HEK293 (cell line): ENCODE measurements around the gene RHCG.

Experiments used
- KLF16 ChIP-seq: fragments of 450-650 bp; formaldehyde crosslinking; IDR thresholded peaks from 2 replicates; pipeline ENCODE4 v1.5.1; 2017; ENCODE audit warnings: missing biosample characterization, missing genetic modification characterization
- OSR2 ChIP-seq: fragments of 450-650 bp; formaldehyde crosslinking; IDR thresholded peaks from 2 replicates; pipeline ENCODE4 v1.5.1; 2016; ENCODE audit warnings: missing biosample characterization, missing genetic modification characterization
- SETDB1 ChIP-seq: IDR thresholded peaks from one replicate; pipeline ENCODE4 v1.6.1; 2017; ENCODE audit warnings: mild to moderate bottlenecking, low read length, moderate library complexity, mixed read lengths; ENCODE audit not compliant: insufficient read length
- ZNF174 ChIP-seq: fragments of 450-650 bp; formaldehyde crosslinking; IDR thresholded peaks from 2 replicates; pipeline ENCODE4 v1.5.0; 2017; ENCODE audit warnings: missing biosample characterization, mild to moderate bottlenecking, missing genetic modification characterization
- ZNF311 ChIP-seq: fragments of 450-650 bp; formaldehyde crosslinking; IDR thresholded peaks from 2 replicates; pipeline ENCODE4 v1.5.1; 2017; ENCODE audit warnings: missing biosample characterization, missing genetic modification characterization, borderline replicate concordance
- ZNF350 ChIP-seq: fragments of 450-650 bp; formaldehyde crosslinking; IDR thresholded peaks from 2 replicates; pipeline ENCODE4 v1.5.0; 2017; ENCODE audit warnings: missing biosample characterization, mild to moderate bottlenecking, missing genetic modification characterization
- ZNF510 ChIP-seq: fragments of 450-650 bp; formaldehyde crosslinking; IDR thresholded peaks from 2 replicates; pipeline ENCODE4 v1.5.1; 2018; ENCODE audit warnings: mild to moderate bottlenecking, missing genetic modification characterization, missing biosample characterization; ENCODE audit not compliant: insufficient replicate concordance
- TF ChIP-seq, protein P1 (sequence below): fragments of 450-650 bp; formaldehyde crosslinking; IDR thresholded peaks from 2 replicates; pipeline ENCODE4 v1.5.1; 2016; ENCODE audit warnings: missing biosample characterization, missing genetic modification characterization
- TF ChIP-seq, protein P2 (sequence below): fragments of 450-650 bp; formaldehyde crosslinking; IDR thresholded peaks from 2 replicates; pipeline ENCODE4 v1.5.1; 2016; ENCODE audit warnings: missing biosample characterization, missing genetic modification characterization

DNA sequence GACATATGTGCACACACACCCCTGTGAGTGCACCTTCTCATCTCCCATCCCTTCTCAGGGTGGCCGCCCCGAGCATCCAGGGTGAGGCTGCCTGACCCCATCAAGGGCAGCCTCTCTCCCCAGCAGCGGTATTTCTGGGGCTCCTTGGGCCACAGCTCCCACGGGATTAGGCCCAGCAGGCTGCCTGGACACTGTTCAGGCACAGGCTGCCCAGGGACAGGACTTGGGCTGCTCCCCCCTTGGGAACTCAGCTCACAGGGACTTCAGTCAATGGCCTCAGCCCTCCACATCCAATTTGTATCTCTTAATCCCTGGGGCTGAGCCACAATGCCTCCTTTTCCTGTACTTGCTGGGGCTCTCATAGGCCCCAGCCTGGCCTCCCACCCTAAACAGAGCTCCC lies 35.0 kb downstream of the RHCG start:
- TF ChIP-seq, protein P1, sequence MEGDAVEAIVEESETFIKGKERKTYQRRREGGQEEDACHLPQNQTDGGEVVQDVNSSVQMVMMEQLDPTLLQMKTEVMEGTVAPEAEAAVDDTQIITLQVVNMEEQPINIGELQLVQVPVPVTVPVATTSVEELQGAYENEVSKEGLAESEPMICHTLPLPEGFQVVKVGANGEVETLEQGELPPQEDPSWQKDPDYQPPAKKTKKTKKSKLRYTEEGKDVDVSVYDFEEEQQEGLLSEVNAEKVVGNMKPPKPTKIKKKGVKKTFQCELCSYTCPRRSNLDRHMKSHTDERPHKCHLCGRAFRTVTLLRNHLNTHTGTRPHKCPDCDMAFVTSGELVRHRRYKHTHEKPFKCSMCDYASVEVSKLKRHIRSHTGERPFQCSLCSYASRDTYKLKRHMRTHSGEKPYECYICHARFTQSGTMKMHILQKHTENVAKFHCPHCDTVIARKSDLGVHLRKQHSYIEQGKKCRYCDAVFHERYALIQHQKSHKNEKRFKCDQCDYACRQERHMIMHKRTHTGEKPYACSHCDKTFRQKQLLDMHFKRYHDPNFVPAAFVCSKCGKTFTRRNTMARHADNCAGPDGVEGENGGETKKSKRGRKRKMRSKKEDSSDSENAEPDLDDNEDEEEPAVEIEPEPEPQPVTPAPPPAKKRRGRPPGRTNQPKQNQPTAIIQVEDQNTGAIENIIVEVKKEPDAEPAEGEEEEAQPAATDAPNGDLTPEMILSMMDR: no peak
- no peak for TF ChIP-seq KLF16 (tag by site-specific recombination)
- no peak for TF ChIP-seq SETDB1
- TF ChIP-seq ZNF174: no peak
- TF ChIP-seq ZNF510 (tag by site-specific recombination): no peak
- TF ChIP-seq, protein P2, sequence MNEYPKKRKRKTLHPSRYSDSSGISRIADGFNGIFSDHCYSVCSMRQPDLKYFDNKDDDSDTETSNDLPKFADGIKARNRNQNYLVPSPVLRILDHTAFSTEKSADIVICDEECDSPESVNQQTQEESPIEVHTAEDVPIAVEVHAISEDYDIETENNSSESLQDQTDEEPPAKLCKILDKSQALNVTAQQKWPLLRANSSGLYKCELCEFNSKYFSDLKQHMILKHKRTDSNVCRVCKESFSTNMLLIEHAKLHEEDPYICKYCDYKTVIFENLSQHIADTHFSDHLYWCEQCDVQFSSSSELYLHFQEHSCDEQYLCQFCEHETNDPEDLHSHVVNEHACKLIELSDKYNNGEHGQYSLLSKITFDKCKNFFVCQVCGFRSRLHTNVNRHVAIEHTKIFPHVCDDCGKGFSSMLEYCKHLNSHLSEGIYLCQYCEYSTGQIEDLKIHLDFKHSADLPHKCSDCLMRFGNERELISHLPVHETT: no peak
- no peak for TF ChIP-seq ZNF311 (tag by site-specific recombination)
- TF ChIP-seq OSR2 (tag by site-specific recombination): no peak
- TF ChIP-seq ZNF350 (tag by site-specific recombination): no peak
